GM12801 (cell line): ENCODE data around the gene PIP4P1.

Experiments
- CTCF ChIP-seq: IDR thresholded peaks from one replicate; pipeline ENCODE4 v1.5.1; 2011; ENCODE audit warnings: control low read depth; ENCODE audit not compliant: insufficient read length; ENCODE audit errors: extremely low read depth

The PIP4P1 gene

GRCh38 chr14:20427231-20428009 is 33.8 kb downstream of the PIP4P1 start:
- TF ChIP-seq CTCF = no peak

GRCh38 chr14:20424851-20425250 is 36.4 kb downstream of the PIP4P1 start:
- TF ChIP-seq CTCF = no peak

GRCh38 chr14:20422886-20423285 is 38.3 kb downstream of the PIP4P1 start:
- TF ChIP-seq CTCF = no peak

GRCh38 chr14:20421267-20421666 is 40.0 kb downstream of the PIP4P1 start:
- TF ChIP-seq CTCF = no peak

- no peak for TF ChIP-seq CTCF
These were observed 41.8 kb downstream of the PIP4P1 start for GRCh38 chr14:20419419-20419818.

GRCh38 chr14:20418501-20418909 is 42.7 kb downstream of the PIP4P1 start:
- no peak for TF ChIP-seq CTCF

GRCh38 chr14:20417250-20418186 is 43.7 kb downstream of the PIP4P1 start:
- TF ChIP-seq CTCF = no peak
